Measurements from ENCODE around the gene HOXA10.

Gene HOXA10

DNA sequence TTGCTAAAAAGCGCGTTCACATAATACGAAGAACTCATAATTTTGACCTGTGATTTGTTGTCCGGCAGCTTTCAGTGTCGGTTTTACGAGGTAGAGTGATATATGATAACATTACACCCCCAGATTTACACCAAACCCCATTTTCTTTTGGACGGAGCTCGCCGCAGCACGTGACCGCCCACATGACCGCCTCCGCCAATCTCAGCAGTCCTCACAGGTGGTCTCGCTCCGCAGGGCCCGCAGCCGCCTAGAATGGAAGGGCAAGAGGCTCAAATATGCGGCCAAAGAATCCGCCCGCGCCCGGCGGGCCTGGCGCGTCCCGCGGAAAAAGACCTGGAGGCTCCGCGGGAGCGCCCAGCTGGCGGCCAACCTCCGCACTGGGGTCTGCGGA, 17.6 kb downstream of the HOXA10 start, which contains the start of gene HOXA7:
Gene HOXA7 (minus strand): TSS at position 168 of the 391 bp plus-strand sequence. CDS start 130 bp downstream, at position 38.
- no peak for DNase-seq (ENCODE audit: low read depth, low spot score)

DNA sequence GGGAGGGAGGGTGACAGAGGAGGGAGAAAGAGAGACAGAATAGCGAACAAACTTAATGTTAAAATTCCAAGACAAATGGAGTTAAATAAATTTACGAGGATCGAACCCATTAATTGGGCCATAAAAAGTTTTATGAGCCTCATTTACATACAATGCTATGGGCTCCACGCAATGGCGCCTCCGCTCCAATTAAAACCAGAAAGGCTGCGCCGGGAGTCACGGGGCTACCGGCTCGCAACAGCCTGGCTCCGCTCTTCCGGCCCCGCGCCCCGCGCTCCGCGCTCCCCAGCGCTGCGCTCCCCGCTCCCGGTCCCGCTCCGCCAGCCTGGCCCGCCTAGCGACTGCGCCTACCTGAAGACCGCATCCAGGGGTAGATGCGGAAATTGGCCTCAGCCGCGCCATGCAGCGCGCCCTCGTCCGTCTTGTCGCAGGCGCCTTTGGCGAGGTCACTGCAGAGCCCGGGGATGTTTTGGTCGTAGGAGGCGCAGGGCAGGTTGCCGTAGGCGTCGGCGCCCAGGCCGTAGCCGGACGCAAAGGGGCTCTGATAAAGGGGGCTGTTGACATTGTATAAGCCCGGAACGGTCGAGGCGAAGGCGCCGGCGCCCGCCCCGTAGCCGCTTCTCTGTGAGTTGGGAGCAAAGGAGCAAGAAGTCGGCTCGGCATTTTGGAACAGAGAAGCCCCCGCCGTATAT, 18.2 kb downstream of the HOXA10 start:
- DNase-seq (ENCODE audit: low read depth, low spot score): no peak

DNA sequence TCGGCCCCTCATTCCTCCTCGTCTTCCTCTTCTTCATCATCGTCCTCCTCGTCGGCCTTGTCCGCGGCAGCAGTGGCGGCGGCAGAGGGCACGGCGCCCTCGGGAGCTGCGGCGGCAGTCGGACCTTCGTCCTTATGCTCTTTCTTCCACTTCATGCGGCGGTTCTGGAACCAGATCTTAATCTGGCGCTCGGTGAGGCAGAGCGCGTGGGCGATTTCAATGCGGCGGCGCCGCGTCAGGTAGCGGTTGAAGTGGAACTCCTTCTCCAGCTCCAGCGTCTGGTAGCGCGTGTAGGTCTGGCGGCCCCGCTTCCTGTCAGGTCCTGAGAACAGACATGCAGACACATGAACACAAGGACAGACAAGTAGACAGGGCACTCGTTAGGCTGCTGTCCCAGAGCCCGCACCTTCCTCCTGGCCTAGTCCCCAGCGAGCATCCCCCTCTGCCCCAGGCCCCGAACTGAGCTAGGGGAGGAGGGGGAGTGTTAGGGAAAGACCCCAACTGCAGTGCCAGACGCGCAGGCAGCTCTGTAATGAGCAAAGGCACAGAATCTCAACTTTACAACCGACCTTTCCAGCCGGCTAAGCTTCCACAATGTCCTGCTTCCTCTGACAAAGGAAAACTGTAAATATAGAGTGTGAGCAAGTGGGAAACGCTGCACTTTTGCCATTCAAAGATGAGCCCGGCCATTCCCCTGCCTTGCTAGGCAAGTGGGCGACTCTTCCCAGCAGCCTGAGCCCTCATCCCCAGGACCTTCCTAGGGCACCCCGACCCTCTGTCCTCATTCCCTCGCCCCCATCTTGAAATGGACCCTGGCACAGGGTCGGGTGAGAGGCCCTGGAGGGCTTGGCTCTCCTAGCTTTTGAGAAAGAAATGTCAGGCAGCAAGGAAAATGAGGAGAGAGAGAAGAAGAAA, 19.0 kb downstream of the HOXA10 start:
- no peak for DNase-seq (ENCODE audit: low read depth, low spot score)

DNA sequence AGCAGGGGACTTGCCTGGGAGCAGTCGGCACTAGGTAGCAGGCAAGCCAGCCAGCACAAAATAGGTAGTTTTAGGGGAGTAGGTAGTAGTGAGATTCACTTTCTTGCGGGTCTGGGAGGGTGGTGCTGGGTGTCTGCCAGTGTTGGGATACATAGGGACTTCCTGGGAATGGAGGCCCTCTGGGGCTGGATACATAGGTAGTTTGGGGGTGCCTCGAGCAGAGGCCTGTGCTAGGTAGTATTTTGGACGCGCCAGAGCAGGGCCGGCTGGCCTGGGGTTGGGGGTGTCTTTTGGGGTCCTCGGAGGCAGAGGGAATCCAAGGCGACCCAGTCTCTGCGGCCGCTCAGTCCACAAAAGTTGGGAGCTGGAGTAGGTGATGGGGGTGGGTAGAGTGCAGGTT, 19.8 kb downstream of the HOXA10 start:
- DNase-seq (ENCODE audit: low read depth, low spot score): no peak

DNA sequence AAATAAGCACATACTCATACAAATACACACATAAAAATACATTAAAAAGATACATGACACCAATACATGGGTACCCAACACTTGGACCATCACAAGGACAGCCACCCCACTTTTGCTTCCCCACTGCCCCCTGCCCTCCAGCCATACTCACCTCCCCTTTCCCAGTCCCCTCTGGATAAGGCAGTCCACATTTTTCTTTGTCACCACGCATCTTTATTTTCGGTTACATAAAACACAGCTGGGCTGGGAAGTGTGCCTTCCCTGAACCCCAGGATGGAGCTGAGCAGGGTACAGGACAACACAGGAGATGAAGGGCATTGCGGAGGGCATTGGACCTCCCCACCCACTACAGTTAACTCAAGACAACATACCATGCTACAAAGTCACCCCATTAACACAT, 20.6 kb downstream of the HOXA10 start:
- no peak for DNase-seq (ENCODE audit: low read depth, low spot score)

DNA sequence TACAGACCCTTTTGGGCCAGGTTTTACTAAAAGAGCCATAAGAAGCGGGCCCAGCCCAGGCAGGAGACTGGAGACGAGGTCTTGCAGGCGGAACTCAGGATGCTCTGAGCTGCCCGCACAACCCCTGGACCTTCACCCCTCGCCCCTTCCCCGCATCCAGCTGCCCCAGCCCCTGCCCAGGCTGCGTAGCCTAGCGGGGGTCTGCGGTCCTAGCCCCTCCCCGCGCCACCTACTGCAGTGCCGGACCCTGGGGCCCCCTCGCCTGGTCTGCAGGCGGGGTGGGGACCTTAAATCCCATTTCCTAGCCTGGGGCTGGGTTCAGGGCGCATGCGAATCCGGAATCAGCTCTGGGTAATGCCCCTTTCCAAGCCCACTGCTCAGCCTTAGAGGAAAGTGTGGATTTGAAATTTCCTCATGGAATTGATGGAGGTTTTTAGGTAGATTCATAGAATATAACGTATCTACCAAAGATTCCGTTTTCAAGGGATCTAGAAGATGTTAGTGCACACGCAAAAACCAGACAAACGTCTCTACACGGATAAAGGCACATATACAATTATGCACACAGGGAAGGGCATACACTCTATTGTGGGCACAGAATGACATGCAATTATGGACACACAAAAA, 21.2 kb downstream of the HOXA10 start:
- DNase-seq (ENCODE audit: low read depth, low spot score): no peak

DNA sequence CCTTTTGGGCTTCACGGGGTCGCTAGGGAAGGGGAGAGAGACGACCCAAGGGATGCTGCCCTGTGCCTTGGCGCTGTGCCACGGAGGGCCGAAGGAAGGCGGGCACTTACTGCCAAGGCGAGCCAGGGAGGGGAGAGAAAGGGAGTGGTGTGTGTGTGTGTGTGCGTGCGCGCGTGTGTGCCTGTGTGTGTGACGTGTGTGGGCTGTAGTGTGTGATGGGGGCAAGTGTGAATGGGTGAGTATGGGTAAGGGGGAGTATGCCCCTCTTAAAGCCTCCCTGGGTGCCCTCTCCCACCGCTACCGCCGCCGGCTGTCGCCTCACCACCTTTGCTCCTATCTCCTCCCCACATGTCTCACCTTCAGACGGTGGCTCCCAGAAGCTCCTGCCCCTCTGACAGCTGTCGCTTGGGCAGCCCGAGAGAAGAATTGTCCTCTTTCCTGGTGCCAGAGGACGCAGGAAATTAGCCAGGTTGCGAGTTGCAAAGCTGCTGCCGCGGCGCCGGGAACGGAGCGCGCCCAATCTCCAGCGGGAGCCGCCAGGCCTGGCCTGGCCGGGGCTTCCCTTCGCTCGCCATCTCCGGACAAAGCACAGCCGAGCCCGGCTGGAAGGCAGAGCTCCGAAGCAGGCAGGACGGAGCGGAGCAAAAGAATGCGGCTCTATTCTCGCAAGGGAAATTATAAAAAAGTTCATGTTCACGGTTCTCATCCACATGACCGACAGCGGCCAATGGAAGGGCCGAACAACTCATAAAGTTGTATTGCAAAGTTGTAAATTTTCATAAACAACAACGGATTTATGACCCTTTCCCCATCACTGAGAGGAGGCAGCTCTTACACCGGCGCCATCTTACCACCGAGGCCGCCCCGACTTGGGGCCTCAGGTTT, 21.9 kb downstream of the HOXA10 start, which contains the start of gene HOXA3:
Gene HOXA3 (minus strand): TSS at position 653 of the 885 bp plus-strand sequence. CDS start 41,943 bp downstream, outside the sequence.
- no peak for DNase-seq (ENCODE audit: low read depth, low spot score)

DNA sequence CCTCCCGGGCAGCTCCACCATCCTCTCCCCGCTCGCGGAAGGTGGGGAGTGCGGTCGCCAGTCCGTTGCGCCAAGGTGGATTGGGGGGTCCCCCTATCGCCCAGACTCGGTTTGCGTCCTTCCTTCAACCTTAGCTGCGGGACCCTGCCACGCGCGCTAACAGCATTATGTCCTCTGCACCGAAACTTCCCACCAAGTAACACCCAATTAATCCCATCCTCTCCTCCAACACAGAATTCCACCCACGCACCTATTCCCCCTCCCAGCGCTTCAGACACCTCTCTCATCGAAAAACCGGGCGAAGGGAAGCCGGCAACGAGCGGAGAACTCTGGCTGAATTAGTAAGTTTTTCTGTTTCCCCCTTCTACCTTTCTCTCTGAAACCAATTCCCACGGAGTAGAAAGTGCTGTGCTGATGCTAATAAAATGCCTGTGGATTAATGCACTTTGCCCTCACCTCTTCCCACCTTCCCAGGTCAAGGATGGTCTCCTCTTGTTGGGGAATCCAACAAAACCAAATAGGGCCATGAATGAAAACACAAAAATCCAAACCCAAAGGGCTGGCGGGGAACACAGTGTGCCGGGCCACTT, 22.7 kb downstream of the HOXA10 start:
- DNase-seq (ENCODE audit: low read depth, low spot score): no peak

DNA sequence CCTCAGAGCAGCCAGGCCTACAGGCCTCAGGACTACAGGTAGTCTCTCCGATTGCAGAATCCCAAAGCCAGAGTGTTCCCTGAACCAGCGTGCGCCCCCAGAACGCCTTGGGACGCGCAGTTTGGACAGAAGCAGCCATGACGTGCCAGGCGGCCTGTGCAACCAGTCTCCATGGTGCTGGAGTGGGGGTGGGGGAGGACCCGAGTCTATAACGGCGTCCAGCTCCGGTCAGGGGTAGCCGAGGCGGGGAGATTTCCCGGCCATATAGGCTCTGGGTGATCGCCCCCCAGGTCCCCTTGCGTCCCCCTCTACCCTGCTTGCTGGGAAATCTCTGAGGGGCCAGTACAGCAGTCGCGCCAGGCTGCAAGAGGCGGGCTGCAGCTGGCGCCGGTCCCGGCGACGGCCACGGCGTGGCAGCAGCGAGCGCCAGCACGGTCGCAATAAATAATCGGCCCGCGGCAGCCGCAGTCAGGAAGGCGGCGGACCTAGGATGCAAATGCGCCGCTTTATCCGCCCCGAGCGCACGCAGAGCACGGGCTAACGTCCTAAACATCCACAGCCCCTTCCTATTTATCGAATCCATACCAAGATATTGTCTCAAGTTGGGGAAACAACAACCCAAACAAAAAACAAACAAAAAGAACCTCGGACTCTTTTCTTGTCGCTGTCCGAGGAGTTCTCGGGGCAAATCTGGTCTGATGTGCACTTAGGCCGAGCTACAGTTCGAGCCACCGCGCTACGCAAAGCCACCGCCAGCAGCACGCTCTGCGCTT, 23.4 kb downstream of the HOXA10 start:
- DNase-seq (ENCODE audit: low read depth, low spot score): no peak

DNA sequence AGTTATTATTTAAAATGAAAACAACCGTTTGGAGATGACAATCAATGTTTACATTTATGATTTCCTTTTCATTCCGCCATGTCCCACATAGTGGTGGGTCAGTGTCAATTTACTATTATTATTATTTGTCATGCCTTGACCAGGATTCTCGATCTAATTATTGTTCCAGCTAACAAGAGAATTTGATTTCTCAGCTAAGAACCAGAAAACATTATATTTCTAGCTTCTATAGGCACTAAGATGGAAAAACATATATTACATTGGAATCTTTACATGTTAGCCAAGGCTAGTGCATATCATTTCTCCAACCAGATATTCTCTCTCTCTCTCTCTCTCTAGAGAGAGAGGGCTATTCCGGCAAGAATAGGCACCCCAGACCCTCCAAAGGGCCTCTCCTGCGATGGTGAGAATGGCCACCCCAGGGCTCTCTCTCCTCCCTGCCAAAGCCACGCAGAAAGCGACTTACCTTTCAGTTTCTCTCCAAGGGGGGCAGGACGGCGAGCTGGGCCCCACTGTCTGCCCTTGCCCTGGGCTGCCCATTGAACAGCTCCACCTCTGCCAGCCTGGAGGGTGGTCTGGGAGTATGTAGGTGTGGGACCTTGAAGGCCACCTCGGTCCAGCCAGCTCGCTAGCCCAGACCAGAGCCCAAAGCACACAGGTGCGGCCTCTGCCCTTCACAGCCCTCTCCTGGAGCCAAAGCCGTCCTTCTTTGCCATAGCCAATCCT, 24.1 kb downstream of the HOXA10 start:
- DNase-seq (ENCODE audit: low read depth, low spot score): no peak

DNA sequence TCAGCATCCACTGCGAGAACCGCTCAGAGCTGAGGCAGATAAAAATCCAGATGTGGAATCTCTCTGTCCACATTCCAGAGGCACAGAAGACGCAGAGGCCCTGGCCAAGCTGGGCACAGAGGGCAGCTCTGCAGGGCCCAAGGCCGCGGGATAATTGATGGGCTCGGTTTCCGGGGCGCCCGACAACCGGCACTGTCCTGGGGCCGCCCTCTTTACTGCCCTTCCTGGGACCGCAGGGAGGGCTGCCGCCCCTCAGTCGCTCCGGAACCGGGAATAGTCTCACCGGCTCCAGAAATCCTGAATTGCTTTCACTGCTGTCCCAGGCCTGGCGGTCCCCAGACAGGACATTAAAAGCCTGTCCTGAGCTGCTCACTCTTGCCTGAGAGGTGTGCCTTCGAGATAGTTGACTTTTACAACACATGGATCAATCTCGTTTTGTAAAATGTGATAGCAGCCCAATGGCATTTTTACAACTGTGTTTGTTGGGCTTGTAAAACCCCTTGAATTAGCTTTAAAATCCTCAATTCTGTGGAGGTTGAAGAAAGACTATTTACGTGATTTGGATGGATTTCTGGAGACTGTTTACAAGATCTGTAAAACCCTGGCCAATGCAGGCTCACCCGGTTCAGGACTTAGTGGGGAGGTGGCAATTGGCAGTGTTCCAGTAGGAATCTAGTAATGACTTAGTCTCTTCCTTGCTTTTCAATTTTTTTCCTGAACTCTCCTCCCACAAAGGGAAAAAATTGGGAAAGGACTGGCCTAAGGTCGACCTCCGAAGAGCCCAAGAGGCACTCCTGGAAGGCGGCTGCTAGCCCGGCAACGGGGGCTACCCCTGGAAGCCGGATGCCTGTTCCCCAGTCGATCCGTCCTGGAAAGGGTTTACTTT, 25.1 kb downstream of the HOXA10 start:
- no peak for DNase-seq (ENCODE audit: low read depth, low spot score)

DNA sequence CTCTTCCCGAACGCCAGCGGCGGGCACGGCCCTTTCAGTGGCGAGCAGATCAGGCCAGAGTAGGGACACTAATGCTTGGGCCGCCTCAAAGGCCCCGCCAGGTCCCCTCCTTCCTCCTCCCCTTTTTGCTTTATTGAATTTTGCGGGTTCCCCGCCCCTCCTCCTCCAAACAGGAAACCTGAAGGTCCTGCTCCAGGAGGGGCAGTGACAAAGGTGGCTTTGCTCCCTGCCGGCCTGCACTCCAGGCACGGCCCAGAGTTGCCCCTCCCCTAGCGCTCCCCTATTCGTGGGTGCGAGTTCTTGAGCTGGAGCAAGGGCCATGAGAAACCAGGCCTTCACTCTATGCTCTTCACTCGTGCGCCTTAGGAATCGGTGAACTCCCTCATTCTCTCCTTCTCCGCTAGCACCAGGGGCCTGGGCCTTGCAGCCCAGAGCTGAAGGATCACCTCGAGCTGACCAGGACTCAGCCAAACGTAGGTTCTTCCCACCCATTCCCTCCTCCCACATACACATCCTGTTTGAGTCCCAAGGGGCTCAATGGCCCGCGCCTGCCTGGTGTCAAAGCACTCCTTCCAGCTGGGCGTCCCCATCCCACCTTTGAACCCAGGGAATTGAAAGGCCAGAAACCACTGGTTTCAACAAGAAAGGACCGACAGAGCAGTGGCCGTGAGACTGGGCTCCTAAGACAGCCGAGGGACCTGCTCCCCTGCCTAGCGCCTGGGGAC, 25.9 kb downstream of the HOXA10 start:
- DNase-seq (ENCODE audit: low read depth, low spot score): no peak

DNA sequence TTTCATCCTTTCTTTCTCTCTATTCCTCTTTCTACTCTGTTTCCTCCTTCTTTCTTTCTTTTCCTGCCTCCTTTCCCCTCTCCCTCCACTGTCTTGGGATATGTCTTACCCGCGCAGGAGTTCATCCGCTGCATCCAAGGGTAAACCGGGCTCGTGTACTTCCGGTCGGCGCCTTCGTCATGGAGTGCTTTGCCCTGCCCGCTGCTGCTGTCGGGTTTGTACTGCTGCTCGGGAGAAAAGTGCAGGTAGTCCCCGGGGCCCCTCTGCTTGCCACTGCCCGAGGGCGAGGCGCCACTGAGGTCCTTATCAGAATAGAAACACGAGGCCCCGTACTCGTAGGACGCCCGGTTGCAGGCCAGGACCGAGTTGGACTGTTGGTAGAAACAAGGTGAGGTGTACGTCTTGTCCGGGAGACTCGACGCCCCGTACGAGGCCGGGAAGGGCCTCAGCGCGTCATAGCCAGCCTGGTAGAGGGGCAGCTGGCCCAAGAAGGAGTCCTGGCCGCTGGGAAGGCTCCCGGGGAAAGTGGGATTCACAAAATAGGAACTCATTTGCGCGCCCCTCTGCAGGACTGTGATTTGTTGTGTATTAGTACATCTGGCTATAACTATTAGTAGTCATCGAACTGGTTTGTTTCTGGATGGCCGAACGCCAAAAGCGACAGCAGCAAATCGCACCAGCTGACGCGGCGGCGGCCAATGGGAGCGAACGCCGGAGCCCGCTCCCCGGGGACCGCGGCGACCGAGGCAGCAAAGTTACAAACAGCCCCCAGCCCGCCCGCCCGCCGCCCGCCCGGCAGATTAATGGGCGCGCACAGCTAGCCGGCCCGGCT, 26.7 kb downstream of the HOXA10 start, which contains the start of gene HOXA6:
Gene HOXA6 (minus strand): TSS at position 576 of the 832 bp plus-strand sequence. CDS start 25 bp downstream, at position 551.
- DNase-seq (ENCODE audit: low read depth, low spot score): no peak

DNA sequence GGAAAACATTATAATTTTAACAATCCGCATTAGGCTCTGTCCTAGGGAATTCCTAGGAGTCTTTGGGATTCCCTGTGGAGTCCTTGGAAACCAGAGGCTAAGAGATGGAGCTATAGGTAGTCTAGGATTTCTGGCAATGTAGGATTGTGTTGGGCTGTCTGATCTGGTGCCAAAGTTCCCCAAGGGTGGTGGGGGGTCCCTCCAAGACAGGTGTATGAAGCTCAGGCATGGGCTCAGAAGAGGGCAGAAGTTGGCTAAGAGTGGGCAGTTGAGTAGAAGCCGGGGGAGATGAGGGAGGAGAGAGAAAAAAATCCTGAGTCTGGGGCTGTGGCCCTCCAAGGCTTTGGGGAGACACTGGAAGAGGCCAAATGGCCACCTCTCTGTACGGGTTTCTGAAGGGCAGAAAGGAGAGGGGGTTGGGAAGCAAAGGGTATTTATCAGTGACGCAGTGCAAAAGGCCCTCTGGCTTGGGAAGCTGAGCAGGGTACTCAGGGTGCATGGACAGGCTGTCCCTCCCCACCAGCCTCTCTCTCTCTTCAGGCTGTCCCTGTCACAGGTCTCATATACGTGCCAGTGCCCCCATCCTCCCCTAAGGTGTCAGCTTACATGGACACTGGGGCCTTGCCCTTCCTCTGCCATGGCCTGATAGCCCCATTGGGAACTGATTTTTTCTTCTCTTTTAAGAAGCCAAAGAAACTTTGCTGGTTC, 27.5 kb downstream of the HOXA10 start:
- DNase-seq (ENCODE audit: low read depth, low spot score): no peak

DNA sequence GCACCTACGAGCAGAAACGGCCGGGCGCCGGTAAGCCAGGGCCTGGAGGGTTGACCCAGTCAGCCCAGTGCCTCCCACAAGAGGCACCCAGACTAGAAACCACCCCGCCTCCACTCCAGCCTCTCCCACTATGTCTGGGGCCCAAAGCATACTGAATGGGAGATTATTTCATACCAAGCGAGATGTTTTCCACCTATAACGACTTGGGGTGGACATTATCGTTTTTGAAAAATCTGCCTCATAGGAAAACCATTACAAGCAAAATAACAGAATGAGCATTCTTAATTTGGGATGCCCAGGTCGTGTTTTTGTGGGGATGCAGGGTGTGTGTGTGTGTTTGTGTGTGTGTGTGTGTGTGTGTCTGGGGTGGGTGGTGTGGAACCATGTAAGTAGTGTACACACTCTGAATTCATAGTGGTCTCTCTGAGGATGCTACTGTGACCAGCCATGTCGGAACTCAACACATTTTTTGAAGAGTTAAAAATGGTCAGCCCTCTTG, 28.2 kb downstream of the HOXA10 start:
- DNase-seq (ENCODE audit: low read depth, low spot score): no peak

All from brain pericyte (primary cell).